GM19239 (cell line): ENCODE measurements around the gene ZNF749.
A peak's percentile ranks its signal among the peaks of the same experiment; 100 is the strongest.
"Not testable (repeated sequence)": the region's sequence is repeated elsewhere in the genome, so short reads cannot be mapped to it uniquely, and the experiment has no call there.

Source experiments
- DNase-seq: peaks from one replicate; pipeline ENCODE4 v3.0.0; 2011; ENCODE audit warnings: low spot score; ENCODE audit not compliant: insufficient read length
- FAIRE-seq: peaks from 2 replicates; lab custom pipeline; 2011; peaks lifted over from hg19 to GRCh38; lab: Jason Lieb, UNC

Gene ZNF749

DNA sequence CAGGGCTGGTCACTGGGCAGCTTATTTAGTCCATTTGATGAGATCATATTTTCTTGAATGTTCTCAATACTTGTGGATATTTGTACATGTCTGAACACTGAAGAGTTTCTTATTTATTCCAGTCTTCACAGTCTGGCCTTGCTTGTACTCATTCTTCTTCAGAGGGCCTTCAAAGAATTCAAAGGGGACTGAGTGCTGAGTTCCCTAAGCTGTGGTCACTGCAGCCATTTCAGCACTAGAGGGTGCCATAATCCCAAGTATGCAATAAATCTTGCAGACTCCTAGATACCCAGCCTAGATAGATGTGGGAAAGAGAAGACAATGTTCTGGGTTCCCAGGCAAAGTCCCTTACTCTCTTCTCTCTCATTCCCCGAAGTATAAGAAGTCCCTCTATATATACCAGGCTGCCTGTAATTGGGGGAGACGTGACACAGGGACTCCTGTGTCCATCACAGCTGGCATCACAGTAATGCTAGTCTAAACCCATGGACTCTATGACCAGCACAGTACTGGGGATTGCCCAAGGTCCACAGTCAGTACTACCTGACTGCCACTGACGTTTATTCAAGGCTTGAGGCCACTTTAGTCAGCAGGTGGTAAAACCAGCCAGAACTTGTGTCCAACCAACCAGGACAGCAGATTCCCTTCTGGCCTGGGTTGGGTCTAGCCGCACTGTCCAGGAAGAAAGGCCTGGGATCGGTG lies 30.7 kb downstream of the ZNF749 start:
- FAIRE-seq: peak; percentile 21
- no peak for DNase-seq

DNA sequence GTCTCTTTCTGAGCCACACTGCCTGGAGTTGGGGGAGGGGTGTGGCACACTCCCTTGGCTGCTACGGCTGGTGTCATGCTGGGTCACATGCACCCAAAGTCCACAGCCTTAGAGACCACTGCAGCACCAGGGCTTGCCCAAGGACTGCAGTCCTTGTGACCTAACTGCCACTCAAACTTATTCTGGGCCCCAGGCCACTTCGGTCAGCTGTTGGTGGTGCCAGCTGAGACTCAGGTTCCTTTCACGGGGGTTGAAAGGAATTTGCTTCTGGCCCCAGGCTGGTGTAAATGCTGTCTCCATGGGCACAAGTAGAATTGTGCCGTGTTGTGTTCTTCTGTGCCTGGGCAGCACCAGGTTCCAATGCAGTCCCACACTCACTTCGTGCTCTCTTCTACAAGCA lies 31.4 kb downstream of the ZNF749 start:
- FAIRE-seq: no peak

DNA sequence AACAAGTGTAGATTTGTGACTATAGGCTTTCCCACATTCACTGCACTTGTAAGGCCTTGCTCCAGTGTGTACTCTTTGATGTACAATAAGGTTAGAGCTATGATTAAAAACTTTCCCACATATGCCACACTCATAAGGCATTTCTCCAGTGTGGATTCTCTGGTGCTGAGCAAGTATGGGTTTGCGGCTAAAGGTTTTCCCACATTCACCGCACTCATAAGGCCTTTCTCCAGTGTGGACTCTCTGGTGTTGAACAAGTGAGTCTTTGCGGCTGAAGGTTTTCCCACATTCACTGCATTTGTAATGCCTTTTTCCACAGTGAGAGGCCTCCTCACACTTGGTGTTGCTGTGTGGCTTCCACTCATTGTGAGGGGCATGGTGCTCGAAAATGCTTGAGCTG lies 38.5 kb downstream of the ZNF749 start:
- DNase-seq: no peak
- FAIRE-seq: no peak

More for the DNA sequence above, 31.4 kb downstream of the ZNF749 start:
- no peak for DNase-seq

DNA sequence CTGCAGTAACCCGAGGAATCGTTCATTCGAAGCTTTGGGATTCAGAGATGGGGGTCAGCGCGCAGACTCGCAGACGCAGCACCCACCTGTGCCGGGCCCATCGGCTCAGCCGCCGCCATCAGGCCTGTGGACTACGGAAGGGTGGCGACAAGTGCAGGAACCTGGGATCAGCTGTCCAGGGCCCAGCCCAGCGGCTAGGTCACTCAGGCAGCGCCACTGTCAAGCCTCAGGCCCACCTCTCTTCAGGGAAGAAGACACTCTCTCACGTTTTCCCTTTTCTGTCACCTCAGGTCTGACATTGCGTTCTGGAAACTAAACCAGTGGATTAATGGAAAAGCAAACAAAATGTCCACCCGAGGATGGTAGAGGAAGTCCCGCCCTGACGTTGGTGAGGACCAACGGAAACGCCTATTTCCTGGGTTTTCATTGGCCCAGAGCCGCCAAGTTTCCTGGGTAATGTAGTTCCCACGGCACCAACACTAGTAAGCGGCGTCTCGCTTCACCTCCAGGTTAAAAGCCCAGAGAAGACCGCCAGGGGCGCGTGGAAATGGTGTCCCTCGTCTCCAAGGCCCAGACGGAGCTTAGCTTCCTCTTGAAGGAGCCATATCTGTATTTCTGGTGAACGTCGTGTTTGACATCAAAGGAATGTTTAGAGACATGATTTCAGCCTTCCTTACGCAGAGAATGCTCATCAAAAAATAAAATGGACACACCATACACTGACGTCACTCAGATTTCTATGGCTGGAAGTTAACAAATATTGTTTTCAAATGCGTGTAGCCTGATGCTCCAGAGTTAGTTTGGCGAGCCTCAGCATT lies 42.3 kb downstream of the ZNF749 start, which contains the start of gene ZNF772:
ZNF772 (minus strand) TSS at position 376 of the 818 bp plus-strand sequence; CDS start at position 119, 257 bp downstream.
- DNase-seq (peak; percentile 82), FAIRE-seq (peak; percentile 99)

DNA sequence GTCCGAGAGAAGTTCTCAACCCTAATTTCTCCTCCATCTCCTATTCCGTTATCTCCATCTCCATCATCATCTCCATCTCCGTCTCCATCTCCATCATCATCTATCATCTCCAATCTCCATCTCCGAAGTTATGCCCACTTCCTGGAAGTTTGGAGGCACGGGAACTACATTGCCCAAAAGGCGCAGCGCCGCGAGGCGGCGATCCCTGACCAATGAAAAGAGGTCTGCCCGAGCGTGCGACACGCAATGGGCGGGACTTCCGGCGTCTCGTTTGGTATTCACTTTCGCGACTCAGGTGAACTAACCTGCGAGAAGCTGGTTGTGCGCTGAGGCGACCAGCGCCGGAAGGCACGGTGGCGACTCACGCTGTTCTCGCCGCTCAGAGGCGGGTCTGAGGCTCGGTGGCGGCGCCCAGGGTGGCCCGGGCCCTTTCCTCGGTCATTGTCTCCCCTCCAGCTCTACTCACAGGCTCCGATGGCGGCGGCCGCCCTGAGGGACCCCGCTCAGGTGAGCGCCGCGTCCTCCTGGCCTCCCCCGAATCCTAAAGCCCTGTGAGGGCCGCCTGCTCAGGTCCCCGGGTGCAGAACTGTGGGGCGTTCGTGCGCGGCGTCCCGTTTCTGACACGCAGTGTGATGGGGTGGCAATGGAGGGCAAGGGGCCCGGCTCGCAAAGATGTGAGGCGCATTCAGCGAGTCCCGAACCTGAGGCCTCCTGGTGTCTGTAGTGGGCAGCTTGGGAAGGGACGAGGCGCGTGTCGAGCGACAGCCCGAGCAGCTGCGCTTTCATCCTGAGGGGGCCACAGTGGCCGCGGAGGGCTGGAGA lies 52.6 kb downstream of the ZNF749 start, which contains the start of gene ZNF419:
ZNF419 (plus strand) TSS at position 274 of the 822 bp plus-strand sequence; CDS start at position 475, 201 bp downstream.
- FAIRE-seq (peak; percentile 93), DNase-seq (peak; percentile 94)

DNA sequence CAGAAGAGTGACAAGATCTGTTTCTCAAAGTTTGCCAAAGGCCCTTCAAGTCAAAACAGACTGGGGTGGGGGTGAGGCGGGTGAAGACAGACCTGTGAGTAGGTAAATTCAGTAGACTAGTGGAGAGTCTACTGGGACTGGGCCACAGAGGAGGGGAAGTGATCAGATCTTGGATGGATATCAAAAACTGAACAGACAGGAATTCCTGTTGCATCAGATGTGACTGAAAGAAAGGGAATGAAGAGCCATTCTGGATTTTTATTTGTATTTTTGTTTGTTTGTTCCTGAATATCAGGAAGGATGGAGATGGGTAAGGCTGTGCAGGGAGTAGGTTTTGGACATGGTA lies 53.1 kb downstream of the ZNF749 start:
- FAIRE-seq: peak; percentile 64
- not testable (repeated sequence) for DNase-seq
